GM21367 (cell line): ENCODE data around the gene FXYD5.
"Not testable (repeated sequence)": the region's sequence is repeated elsewhere in the genome, so short reads cannot be mapped to it uniquely, and the experiment has no call there.

Experiments
- ATAC-seq: cut with Tn5 transposase; IDR thresholded peaks from one replicate; pipeline ENCODE4 v1.9.1; 2021; ENCODE audit not compliant: unreplicated experiment

The FXYD5 gene

DNA sequence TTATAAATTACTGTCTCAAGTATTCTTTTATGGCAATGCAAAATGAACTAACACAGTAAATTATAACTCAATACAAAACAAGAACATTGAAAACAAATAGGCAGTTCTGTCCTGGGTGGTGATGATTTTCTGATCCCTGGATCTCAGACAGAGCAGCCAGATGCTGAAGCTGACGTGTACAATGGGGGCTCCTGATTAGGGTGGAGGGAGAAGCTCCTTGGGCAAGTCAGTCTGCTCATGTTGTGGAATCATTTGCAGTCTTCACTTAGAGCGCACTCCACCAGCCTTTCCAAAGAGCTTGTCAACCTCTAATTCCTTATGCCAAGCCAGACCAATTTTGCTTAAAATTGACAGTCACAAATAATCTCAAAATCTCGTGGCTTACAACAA lies 21.6 kb downstream of the FXYD5 start:
- no peak for ATAC-seq

DNA sequence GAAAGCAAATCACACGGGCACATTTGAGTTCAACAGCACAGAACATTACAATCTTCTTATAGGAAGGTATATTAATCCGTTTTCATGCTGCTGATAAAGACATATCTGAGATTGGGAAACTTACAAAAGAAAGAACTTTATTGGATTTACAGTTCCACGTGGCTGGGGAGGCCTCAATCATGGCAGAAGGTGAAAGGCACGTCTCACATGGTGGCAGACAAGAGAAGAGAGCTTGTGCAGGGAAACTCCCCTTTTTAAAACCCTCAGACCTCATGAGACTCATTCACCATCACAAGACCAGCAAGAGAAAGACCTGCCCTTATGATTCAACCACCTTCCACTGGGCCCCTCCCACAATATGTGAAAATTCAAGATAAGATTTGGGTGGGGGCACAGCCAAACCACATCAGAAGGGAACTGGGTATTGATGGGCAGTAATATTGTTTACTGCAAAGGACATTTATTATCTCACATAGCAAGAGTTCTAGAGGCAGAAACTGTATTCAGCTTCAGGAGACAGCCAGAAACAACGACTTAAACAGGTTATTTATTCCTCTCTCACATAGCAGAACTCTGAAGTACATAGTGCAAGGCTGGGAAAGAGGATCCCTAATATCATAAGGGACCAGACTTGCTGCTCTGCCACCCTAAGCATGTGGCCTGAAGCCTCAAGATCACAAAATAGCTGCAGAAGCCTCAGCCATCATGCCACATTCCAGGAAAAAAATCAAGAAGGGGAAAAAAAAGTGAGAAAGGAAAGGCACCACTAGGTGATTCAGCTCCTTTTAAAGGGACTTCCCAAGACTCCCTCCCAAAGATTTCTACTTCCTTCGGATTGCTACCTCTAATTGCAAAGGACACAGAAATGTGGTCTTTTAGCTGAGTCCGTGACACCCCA lies 23.1 kb downstream of the FXYD5 start:
- ATAC-seq = no peak

DNA sequence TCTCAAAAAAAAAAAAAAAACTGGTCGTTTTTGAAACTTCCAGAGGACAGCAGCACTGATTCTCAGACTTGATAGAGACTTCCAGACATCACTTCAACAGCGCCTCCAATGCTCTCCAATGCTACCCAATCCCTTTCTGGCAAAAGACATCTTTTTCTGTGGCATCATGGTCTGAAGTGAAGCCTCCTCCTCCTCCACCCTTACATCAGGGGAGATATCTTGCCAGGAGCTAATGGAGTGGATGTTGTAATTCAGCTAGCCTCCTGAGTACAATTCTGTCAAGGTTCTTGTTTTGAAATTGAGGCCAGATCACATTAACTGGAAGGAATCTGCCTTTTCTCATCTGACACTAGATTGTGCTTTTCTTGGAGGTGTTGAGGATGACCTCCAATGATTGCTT lies 24.2 kb downstream of the FXYD5 start:
- no peak for ATAC-seq

DNA sequence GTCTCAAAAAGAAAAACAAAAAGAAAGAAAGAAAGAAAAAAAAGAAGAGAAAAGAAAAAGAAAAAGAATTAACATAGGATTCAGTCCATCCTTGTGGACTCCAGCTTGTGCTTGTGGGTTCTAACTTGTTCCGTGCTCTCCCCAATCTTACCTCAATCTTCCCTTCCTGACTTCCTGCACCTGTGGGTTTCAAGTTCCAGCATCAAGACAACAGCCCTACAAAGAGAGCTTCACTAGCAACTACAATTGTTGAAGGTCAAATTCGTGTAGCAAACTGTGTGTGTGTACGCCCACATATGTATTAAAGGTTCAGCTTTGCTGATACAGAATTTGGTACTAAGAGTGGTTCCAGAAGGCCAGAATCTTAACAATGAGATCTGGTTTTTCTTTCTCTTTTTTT lies 25.3 kb downstream of the FXYD5 start:
- no peak for ATAC-seq

DNA sequence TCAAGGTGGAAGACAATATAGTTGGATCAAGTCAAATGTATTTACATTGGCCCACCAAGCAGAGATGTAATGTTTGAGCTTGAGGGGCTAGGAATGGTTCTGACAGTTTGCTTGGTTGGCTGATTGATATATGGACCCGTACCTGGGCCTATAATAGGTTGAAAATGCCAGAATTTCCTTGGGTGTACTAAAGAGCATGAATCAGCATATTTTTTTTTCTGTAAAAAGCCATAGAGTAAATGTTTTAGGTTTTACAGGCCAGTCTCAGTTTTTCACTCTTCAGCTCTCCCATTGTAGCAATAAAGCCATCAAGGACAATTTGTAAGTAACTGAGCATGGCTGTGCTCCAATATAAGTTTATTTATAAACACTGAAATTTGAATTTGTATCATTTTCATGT lies 26.9 kb downstream of the FXYD5 start:
- ATAC-seq = no peak

DNA sequence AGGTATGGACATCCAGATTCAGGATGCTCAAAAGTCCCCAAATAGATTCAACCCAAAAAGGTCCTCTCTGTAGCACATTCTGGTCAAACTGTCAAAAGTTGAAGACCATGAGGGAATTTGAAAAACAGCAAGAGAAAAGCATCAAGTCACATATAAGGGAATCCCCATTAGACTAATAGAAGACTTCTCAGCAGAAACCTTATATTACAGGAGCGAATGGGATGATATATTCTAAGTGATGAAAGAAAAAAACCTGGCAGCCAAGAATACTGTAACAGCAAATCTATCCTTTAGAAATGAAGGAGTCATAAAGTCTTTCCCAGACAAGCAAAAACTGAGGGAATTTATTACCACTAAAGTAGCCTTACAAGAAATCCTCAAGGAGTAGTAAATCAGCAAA lies 29.7 kb downstream of the FXYD5 start:
- no peak for ATAC-seq

DNA sequence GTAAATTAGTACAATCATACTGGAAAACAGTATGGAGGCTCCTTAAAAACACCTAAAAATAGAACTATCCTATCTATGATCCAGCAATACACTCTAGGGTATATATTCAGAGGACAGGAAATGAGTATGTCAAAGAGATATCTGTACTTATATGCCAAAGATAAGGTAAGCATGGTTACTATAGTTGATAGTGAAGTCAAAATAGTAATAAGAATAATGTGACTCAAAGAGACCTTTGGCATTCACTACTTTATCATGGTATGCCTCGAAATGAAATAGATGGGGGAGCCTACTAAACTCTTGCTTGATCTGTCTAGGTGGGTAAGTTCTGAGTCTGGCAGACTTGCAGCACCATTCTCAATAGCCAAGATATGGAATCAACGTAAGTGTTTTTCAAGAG lies 30.3 kb downstream of the FXYD5 start:
- ATAC-seq = no peak

DNA sequence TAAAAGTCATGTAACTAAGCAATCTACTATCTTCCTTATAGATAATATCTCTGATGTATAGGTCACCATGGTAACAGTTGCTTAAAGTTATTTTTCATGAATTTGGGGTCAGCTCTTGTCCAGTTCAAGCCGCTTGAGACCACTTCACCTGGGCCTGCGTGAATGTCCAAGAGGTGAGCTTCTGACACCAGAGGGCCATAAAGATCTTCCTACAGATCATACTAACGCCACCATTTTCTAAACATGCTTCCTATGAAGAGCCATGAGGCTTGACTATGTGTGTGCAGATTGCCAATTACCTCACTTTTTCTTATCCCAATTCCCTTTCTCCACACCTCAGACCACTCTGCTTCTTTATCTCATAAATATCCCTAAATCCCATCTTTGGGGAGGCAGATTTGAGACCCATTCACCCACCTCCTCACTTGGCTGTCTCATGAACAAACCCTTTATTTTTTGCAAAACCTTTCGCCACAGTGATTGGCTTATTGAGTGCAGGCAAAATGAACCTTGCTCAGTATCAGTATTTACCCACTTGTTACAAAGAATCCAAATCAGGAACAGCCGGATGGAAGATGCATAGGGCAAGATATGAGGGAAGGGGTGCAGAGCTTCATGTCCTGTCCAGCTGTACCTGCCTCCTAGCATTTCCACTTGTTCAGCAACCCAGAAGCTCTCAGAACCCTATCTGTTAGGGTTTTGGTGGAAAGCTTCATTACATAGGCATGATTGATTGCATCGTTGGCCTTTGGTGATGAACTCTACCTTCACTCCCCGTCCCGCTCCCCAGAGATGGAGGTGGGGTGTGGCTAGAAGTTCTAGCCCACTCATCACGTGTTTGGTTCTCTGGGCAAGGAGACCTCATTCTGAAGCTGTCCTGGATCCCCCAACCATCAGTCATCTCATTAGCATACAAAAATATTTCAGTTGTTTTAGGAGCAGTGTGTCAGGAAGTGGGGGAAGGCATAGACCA lies 39.8 kb downstream of the FXYD5 start:
- no peak for ATAC-seq

DNA sequence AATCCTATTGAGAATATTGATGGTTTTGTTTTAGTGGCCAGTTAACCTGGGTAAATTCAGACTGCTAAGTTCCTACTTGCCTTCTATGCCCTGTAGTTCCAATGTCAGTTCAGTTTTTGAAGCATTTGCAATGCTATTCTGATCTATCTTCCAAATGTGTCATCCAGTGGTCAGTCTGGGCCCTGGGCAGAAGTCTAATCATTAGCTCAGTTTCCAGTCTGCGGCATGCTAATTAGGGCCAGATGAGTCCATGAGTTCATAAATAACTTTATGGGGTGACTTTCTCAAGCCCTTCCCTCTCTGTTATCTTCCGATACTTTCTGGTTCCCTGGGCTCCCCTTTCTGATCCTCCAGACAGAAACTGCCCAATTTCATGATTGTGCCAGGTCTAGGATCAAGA lies 41.3 kb downstream of the FXYD5 start:
- no peak for ATAC-seq

DNA sequence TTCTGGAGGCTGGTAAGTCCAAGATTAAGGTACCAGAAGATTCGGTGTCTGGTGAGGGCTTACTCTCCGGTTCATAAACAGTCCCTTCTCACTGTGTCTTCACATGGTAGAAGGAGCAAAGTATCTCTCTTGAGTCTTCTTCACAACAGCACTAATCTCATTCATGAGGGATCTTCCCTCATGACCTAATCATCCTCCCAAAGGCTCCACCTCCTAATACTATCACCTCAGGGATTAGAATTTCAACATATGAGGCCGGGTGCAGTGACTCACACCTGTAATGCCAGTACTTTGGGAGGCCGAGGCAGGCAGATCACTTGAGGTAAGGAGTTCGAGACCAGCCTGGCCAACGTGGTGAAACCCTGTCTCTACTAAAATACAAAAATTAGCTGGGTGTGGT lies 42.3 kb downstream of the FXYD5 start:
- not testable (repeated sequence) for ATAC-seq

DNA sequence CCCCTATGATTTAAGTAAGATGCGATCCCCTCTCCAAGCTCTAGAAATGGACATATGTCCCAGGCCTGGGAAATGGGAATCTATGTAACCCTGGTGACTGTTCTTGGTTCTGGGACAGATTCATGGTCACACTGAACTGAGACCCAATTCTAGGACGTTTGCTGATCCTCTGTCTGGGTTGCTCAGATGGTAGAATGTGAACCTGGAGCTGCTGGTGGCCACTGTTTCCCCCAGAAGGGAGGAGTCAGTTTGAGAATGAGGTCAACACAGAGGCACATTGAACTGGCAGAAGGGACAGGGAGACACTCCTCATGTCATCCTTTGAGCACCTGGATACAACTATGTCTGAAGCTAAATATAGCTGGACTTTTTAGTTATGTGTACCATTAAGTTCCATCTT lies 44.9 kb downstream of the FXYD5 start:
- ATAC-seq = no peak

DNA sequence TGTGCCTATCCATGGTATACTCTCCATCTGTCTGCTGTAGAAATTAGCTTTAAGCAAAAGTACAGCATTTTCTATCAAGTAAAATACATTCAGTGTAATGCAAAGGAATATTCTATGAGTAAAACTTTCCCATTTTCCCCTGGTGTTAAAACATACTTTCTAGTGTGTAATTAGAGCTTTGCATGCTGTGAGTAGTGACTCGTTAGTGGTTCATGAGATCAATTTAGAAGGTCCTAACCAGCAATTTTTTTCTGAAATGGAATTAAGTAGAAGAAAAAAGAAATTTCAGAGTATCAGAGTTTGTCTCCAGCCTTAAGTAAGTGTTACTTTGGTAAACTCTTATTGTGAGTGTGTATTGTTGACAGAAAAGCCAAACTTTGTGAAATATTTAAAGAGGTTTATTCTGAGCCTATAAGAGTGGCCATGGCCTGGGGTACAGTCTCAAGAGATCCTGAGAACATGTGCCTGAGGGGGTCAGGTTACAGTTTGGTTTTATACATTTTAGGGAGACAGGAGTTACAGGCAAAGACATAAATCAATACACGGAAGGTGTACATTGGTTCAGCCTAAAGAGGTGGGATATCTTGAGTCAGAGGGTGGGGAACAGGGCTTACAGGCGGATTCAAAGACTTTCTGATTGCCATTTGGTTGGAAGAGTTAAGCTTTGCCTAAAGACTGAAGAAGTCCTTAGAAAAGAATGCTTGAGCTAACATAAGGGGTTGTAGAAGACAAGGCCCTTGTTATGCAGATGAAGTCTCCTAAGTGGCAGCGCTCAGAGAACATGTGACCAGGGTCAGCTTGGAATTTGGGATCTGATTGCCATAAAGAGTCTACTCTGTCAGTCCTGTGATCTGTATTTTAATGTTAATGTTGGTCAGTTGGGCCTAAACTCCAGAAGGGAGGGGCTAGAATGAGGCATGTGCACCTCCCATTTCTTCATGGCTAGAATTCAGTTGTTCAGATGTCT lies 48.5 kb downstream of the FXYD5 start:
- no peak for ATAC-seq

DNA sequence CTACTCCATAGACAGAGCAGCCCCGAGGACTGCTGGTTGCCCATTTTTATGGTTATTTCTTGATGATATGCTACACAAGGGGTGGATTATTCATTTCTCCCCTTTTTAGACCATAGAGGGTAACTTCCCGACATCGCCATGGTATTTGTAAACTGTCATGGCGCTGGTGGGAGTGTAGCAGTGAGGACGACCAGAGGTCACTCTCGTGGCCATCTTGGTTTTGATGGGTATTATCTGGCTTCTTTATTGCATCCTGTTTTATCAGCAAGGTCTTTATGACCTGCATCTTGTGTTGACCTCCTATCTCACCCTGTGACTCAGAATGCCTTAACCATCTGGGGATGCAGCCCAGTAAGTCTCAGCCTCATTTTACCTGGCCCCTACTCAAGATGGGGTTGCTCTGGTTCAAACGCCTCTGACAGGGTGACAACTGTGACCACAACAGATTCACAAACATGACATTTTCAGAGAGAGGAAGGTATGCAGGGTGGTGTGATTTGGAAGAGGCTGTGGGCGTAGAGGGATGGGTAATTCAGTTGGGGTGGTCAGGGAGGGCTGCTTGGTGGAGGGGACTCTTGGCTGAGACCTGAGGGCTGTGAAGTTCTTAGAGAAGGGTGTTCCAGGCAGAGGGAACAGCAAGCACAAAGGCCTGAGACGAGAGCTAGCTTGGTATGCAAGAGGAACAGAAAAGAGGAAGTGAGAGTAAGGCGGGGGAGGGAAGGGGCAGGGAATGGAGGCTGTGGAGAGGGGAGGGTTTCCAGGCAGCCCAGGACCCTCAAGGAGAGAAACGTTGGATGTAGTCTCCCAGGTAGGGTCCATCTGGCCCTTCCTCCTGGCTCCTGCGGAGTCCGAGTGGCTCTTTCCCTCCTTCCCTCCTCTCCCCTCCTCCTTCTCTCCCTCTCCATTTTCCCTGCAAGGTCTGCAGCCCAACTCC lies 50.5 kb downstream of the FXYD5 start:
- peak; percentile 43 for ATAC-seq

DNA sequence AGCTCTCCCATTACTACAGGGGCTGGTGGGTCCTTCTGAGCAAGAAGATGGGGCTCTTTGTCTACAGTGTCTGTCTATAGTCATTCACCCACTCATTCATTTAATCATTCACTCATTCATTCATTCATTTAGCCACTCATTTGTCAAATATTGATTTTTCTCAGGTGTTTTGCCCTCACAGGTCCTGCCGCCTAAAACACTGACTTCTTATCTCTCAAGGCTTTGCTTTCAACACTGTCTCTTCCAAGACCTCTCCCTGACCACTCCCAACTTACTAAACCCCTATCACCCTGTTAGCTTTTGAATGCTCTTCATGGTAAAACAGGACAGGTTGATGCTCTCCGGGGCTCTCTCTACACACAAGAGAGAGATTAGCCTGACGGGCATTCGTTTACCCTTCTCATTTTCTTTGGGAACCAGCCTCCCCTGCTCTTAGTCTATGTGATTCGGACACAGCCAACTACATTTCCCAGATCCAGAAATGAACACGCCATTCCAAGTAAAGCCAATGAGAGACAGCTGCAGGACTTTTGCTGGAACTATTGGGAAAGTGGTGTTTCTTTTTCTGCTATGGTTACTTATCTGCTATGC lies 51.3 kb downstream of the FXYD5 start:
- ATAC-seq = no peak

DNA sequence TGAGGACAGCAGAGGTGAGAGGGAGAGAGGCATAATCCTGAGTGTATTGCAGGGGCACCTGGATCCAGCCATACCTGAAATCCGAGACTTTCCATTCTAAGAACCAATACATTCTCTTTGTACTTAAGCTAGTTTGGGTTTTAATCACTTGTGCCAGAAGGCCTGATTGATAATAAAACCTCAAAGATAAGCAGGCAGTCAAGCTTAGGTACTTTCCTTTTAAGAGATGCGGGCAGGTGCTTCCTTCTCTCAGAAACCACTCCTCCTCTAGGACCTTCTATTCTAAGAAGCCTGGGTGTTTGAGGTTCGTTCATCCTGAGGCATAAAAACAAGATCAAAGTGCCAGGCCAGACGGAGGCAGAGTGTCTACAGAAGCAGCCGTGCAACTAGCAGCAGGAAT lies 51.8 kb downstream of the FXYD5 start:
- no peak for ATAC-seq

DNA sequence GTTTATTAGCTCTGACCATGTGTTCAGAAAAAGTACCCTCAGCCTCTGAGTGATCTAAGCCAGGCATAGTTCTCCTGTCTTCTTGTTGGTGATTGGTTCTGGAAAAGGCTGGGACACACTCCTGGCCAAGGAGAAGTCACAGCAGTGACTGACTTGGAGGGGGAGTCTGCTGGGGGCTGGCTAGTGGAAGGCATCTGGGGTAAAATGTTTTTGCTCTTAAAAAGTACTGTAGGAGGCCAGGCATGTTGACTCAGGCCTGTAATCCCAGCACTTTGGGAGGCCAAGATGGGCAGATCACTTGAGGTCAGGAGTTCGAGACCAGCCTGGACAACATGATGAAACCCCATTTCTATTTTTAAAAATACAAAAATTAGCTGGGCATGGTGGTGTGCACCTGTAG lies 52.3 kb downstream of the FXYD5 start:
- ATAC-seq = no peak

DNA sequence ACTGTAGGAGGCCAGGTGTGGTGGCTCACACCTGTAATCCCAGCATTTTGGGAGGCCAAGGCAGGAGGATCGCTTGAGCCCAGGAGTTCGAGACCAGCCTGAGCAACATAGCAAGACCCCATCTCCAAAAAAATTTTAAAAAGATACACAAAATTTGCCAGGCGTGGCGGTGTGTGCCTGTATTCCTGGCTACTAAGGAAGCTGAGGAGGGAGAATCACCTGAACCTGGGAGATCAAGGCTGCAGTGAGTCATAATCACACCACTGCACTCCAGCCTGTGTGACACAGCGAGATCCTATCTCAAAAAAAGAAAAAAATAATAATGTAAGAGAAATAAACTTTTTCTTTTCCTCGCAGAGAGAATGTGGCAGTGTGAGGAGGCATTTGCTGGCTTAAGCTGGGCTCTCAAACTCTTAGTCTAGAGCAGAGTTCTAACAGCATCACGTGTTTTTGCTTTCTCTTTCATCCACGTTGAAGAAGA lies 52.9 kb downstream of the FXYD5 start:
- no peak for ATAC-seq

DNA sequence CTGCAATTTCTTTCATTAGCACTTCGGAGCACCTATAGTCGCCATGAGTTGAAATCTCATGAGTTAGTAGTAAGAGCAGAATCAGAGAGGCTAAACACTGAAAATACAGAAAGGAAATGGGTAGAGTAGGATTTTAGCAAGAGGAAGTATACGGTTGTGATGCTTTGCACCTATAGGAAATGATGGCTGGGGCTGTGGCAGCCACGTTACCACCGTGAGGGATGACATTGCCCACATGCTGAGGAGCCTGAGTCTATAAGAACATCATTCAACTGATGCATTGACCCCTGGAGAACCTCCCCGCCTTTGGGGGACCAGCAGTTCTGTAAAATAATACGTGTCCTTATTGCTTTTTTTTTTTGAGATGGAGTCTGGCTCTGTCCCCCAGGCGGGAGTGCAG lies 53.6 kb downstream of the FXYD5 start:
- no peak for ATAC-seq

DNA sequence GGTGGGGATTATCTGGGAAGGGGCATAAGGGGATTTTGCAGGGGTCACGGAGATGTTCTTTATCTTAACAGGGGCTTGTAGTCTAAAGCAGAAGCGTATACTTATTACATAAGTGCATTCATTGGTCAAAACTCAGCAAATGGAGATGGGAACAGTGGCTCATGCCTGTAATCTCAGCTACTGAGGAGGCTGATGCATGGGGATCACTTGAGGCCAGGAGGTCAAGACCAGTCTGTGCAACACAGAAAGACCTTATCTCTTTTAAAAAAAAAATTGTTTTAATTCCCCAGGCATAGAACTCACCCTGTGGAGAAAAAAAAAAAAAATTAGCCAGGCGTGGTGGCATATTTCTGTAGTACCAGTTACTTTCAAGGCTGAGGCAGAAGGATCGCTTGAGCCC lies 55.1 kb downstream of the FXYD5 start:
- ATAC-seq = no peak
